HCT116 (cell line): ENCODE measurements around the gene OR2H1. TPM values are rescaled to one million over a fixed set of nuclear protein-coding genes. Genes with fewer than 3 reads are reported as not detected.

Source experiments
- ATAC-seq: fragments of 200-7000 bp; cut with Tn5 transposase; 2 replicates; pipeline ENCODE4 v1.9.1; 2020; ENCODE audit warnings: mild to moderate bottlenecking, moderate library complexity
- BruUV-seq: library from RNA; stranded (reverse); fragments of 400-500 nt; replicated peaks from 2 replicates; lab custom pipeline; 2021; lab: Mats Ljungman, UMichigan
- CTCF ChIA-PET: fragments of 300-600 bp; sonication (Branson Sonifier 250); formaldehyde crosslinking; loops from one replicate; lab custom pipeline; 2021; ENCODE audit warnings: antibody characterized with exemption; lab: Charles Lee
- POLR2A ChIA-PET: fragments of 300-600, 350-600 bp; sonication (Branson Sonifier 250); formaldehyde crosslinking; loops from one replicate; lab custom pipeline; 2021; ENCODE audit warnings: antibody characterized with exemption; lab: Charles Lee
- RAD21 ChIA-PET, 2 experiments: fragments of 300-600 bp; sonication (Branson Sonifier 250); formaldehyde crosslinking; loops; one replicate each; lab custom pipeline; 2023; ENCODE audit warnings: low total read pairs in 2 of 2; ENCODE audit not compliant: uncharacterized antibody in 2 of 2, unreplicated experiment in 2 of 2, low non-redundant PET in 1 of 2; lab: Charles Lee
- DNase-seq: peaks from one replicate; pipeline ENCODE4 v3.0.0-alpha.2; 2010; ENCODE audit warnings: low read depth, low spot score
- H2AFZ ChIP-seq: fragments of 200-600 bp; shearing (Covaris generic), sonication (generic); 2 replicates; pipeline ENCODE4 v1.6.1; 2017; ENCODE audit warnings: low read depth, mixed run types, mixed read lengths, antibody characterized with exemption, low read length; ENCODE audit not compliant: poor library complexity, severe bottlenecking
- H3K27ac ChIP-seq: 2 replicates; pipeline ENCODE4 v1.5.1; 2012; ENCODE audit warnings: low read depth, low read length
- H3K27me3 ChIP-seq: fragments of 200-600 bp; sonication (generic); 2 replicates; pipeline ENCODE4 v1.6.1; 2016; ENCODE audit warnings: mixed run types, low read length, mixed read lengths; ENCODE audit not compliant: insufficient read depth
- H3K36me3 ChIP-seq, 2 experiments: fragments of 200-500 bp in 1 of 2; fragments of 200-600 bp in 1 of 2; sonication (Bioruptor generic) in 1 of 2; sonication (generic) in 1 of 2; 2 replicates each; pipeline versions ENCODE4 v1.5.1 to v1.6.1; 2014 to 2016; ENCODE audit warnings: low read length in 2 of 2, inconsistent platforms in 1 of 2, mixed read lengths in 1 of 2, mixed run types in 1 of 2; ENCODE audit not compliant: insufficient read depth in 2 of 2, control insufficient read depth in 1 of 2
- H3K4me1 ChIP-seq, 2 experiments: fragments of 200-600 bp in 1 of 2; sonication (generic) in 1 of 2; 2 replicates each; pipeline versions ENCODE4 v1.5.1 to v1.6.1; 2012 to 2017; ENCODE audit warnings: low read length in 2 of 2, inconsistent platforms in 1 of 2, mild to moderate bottlenecking in 1 of 2, mixed read lengths in 1 of 2, mixed run types in 1 of 2, moderate library complexity in 1 of 2; ENCODE audit not compliant: insufficient read depth in 2 of 2, control insufficient read depth in 1 of 2
- H3K4me2 ChIP-seq: fragments of 200-600 bp; sonication (generic); 2 replicates; pipeline ENCODE4 v1.6.1; 2017; ENCODE audit warnings: mixed run types, low read length, mixed read lengths
- H3K4me3 ChIP-seq, 2 experiments: fragments of 200-600 bp in 1 of 2; sonication (generic) in 1 of 2; replicated peaks in 1 of 2; 2 replicates each; pipeline ENCODE4 v1.5.1; 2011 to 2016; ENCODE audit warnings: low read length in 2 of 2, control low read depth in 1 of 2, low read depth in 1 of 2, mild to moderate bottlenecking in 1 of 2, mixed read lengths in 1 of 2, mixed run types in 1 of 2
- H3K79me2 ChIP-seq: fragments of 200-600 bp; sonication (generic); 2 replicates; pipeline ENCODE4 v1.6.1; 2017; ENCODE audit warnings: mild to moderate bottlenecking, mixed run types, low read length, moderate library complexity, mixed read lengths; ENCODE audit not compliant: insufficient read depth
- H3K9ac ChIP-seq: fragments of 200-600 bp; sonication (generic); 2 replicates; pipeline ENCODE4 v1.6.1; 2016; ENCODE audit warnings: low read length, mixed read lengths
- H3K9me2 ChIP-seq: fragments of 200-600 bp; sonication (generic), shearing (Covaris generic); 2 replicates; pipeline ENCODE4 v1.6.1; 2017; ENCODE audit warnings: mixed run types, mild to moderate bottlenecking, moderate library complexity; ENCODE audit not compliant: insufficient read depth
- H3K9me3 ChIP-seq, 2 experiments: fragments of 200-500 bp in 1 of 2; fragments of 200-600 bp in 1 of 2; sonication (Bioruptor generic) in 1 of 2; sonication (generic) in 1 of 2; 2 replicates each; pipeline ENCODE4 v1.6.1; 2014 to 2017; ENCODE audit warnings: low read length in 2 of 2, mixed read lengths in 2 of 2, inconsistent platforms in 1 of 2, low read depth in 1 of 2, mild to moderate bottlenecking in 1 of 2, mixed run types in 1 of 2, moderate library complexity in 1 of 2; ENCODE audit not compliant: control insufficient read depth in 1 of 2, insufficient read depth in 1 of 2
- H4K20me1 ChIP-seq: fragments of 200-600 bp; sonication (generic), shearing (Covaris generic); 2 replicates; pipeline ENCODE4 v1.6.1; 2017; ENCODE audit warnings: mixed run types, mild to moderate bottlenecking, moderate library complexity; ENCODE audit not compliant: insufficient read depth
- CBX3 ChIP-seq: IDR thresholded peaks from 2 replicates; pipeline ENCODE4 v1.6.1; 2012; ENCODE audit warnings: low read depth
- CTCF ChIP-seq, 3 experiments: fragments of 200-600 bp in 1 of 3; sonication (generic) in 1 of 3; IDR thresholded peaks in 2 of 3; conservative IDR thresholded peaks in 1 of 3; 2 replicates each; pipeline ENCODE4 v1.5.1; 2012 to 2017; ENCODE audit warnings: low read depth in 2 of 3, low read length in 2 of 3, antibody characterized with exemption in 1 of 3, borderline replicate concordance in 1 of 3, control low read depth in 1 of 3, mild to moderate bottlenecking in 1 of 3, mixed read lengths in 1 of 3, mixed run types in 1 of 3, moderate library complexity in 1 of 3; ENCODE audit not compliant: insufficient read depth in 1 of 3
- FOSL1 ChIP-seq: IDR thresholded peaks from 2 replicates; pipeline ENCODE4 v1.6.1; 2012; ENCODE audit warnings: low read depth
- RAD21 ChIP-seq: IDR thresholded peaks from 2 replicates; pipeline ENCODE4 v1.6.1; 2012; ENCODE audit warnings: low read depth, mild to moderate bottlenecking
- SIN3A ChIP-seq: IDR thresholded peaks from 2 replicates; pipeline ENCODE4 v1.6.1; 2012; ENCODE audit warnings: low read depth
- SRF ChIP-seq: IDR thresholded peaks from 2 replicates; pipeline ENCODE4 v1.6.1; 2012; ENCODE audit warnings: low read depth
- TCF7L2 ChIP-seq: IDR thresholded peaks from 2 replicates; pipeline ENCODE4 v1.7.0; 2011; ENCODE audit warnings: borderline replicate concordance, inconsistent platforms; ENCODE audit not compliant: insufficient read depth, insufficient read length; ENCODE audit errors: extremely low read depth
- YY1 ChIP-seq: IDR thresholded peaks from 2 replicates; pipeline ENCODE4 v1.6.1; 2011; ENCODE audit warnings: low read length, low read depth, moderate library complexity, mild to moderate bottlenecking; ENCODE audit not compliant: insufficient replicate concordance; ENCODE audit errors: extremely low read depth
- ZFX ChIP-seq: fragments of 450-650 bp; IDR thresholded peaks from 2 replicates; pipeline ENCODE4 v1.6.1; 2017
- intact Hi-C: fragments of 100-400 bp; cut with micrococcal nuclease; formaldehyde crosslinking; loops from 2 replicates; pipeline ENCODE4 v1.10.0; 2022
- total RNA-seq: library from RNA; stranded (reverse); gene quantifications from one replicate; pipeline ENCODE4 v1.2.1, GENCODE V29; 2021; ENCODE audit not compliant: unreplicated experiment

The OR2H1 gene
- total RNA-seq, 1 experiment from 2014 or later = not detected

DNA sequence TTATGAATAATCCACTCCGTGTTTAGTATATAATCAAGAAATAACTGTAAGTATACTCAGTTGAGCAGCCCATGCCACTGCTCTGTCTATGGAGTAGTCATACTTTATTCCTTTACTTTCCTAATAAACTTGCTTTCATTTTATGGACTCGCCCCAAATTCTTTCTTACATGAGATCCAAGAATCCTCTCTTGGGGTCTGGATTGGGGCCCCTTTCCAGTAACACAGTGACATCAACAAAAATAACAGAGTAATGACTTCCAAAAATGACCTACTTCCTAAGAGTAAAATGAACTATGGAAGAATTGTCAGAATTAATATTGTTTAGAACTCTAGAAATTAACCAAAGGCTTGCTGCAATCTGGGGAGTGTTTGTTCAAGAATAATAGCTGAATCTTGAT lies 8.8 kb downstream of the OR2H1 start (continued):
- TF ChIP-seq CTCF (IDR thresholded peaks at IDR 0.05 in 2 of 3, conservative IDR thresholded peaks at IDR 0.05 in 1 of 3; ENCODE audit: borderline replicate concordance in 1 of 3, insufficient read depth in 1 of 3, low read depth in 2 of 3, low read length in 2 of 3) (no peak), YY1 (no peak), SIN3A (no peak)

GRCh38 chr6:29466241-29466640 lies 9.3 kb downstream of the OR2H1 start:
- ChIA-PET CTCF (no interaction called here), POLR2A (no interaction called here), RAD21 (no interaction called here)
- ATAC-seq (no peak), DNase-seq (no peak)
- TF ChIP-seq SIN3A (no peak), CBX3 (no peak), YY1 (no peak), SRF (no peak), ZFX (no peak), TCF7L2 (no peak), RAD21 (no peak), FOSL1 (no peak)
- no peak overlapping the region for H3K4me3 ChIP-seq
- intact Hi-C loops = no loop called here
- H3K27me3 ChIP-seq = no peaks in the 10 kb centered on the region
- BruUV-seq = no TSS peak
- H3K4me2 ChIP-seq = no peak overlapping the region
- no peak overlapping the region for H3K27ac ChIP-seq
- no peaks in the 10 kb centered on the region for H3K36me3 ChIP-seq
- H3K79me2 ChIP-seq = no peaks in the 10 kb centered on the region
- H3K9me3 ChIP-seq = no peaks in the 10 kb centered on the region
- no peak overlapping the region for H3K9ac ChIP-seq
- no peak overlapping the region for H2AFZ ChIP-seq
- H3K9me2 ChIP-seq = no peaks in the 10 kb centered on the region
- 0 out of 4 replicates have a peak, but pooled peaks cover 0 to 3% of the 10 kb centered on the region in 2 experiments for H3K4me1 ChIP-seq
- H4K20me1 ChIP-seq = no peaks in the 10 kb centered on the region
